COLO668 (cell line): ENCODE measurements around the gene PER2.

Source experiments
- DNase-seq: peaks from one replicate; lab custom pipeline; 2025; ENCODE audit not compliant: unreplicated experiment; lab: John Stamatoyannopoulos, UW

The PER2 gene

GRCh38 chr2:238269741-238270140 lies 18.7 kb downstream of the PER2 start:
- DNase-seq, result no peak

- DNase-seq, result no peak
These were observed 20.3 kb downstream of the PER2 start for GRCh38 chr2:238267884-238268680.

- no peak for DNase-seq
These were observed 21.1 kb downstream of the PER2 start for GRCh38 chr2:238267341-238267710.

GRCh38 chr2:238265605-238266004 lies 22.8 kb downstream of the PER2 start:
- no peak for DNase-seq

GRCh38 chr2:238264072-238264460 lies 24.3 kb downstream of the PER2 start:
- DNase-seq, result no peak

GRCh38 chr2:238263204-238264071 lies 25.0 kb downstream of the PER2 start:
- peak; percentile 71 for DNase-seq

- DNase-seq, result no peak
These were observed 25.8 kb downstream of the PER2 start for GRCh38 chr2:238262496-238263122.

- no peak for DNase-seq
These were observed 26.6 kb downstream of the PER2 start for GRCh38 chr2:238261718-238262375.

GRCh38 chr2:238260883-238261282 lies 27.5 kb downstream of the PER2 start:
- DNase-seq, result no peak

- peak; percentile 23 for DNase-seq
These were observed 29.1 kb downstream of the PER2 start for GRCh38 chr2:238259061-238260020.

GRCh38 chr2:238257786-238258700 lies 30.4 kb downstream of the PER2 start:
- no peak for DNase-seq

- peak; percentile 87 for DNase-seq
These were observed 31.8 kb downstream of the PER2 start for GRCh38 chr2:238256594-238257104.

- no peak for DNase-seq
These were observed 32.3 kb downstream of the PER2 start for GRCh38 chr2:238256111-238256510.

GRCh38 chr2:238255636-238256035 lies 32.8 kb downstream of the PER2 start:
- DNase-seq, result no peak

- DNase-seq, result no peak
These were observed 33.3 kb downstream of the PER2 start for GRCh38 chr2:238255151-238255551.

GRCh38 chr2:238254095-238254723 lies 34.2 kb downstream of the PER2 start:
- no peak for DNase-seq

- DNase-seq, result no peak
These were observed 35.4 kb downstream of the PER2 start for GRCh38 chr2:238252766-238253630.
